Ovary (tissue), 3 donors: Measurements from ENCODE around the gene LSR.

ENCODE experiments used
- POLR2A ChIP-seq: fragments of 450-650 bp; IDR thresholded peaks from one replicate; pipeline ENCODE4 v1.6.1; 2017; ENCODE audit warnings: antibody characterized with exemption, mild to moderate bottlenecking, moderate library complexity
- TF ChIP-seq, protein P1 (sequence below), 3 donors: fragments of 450-650 bp in 2 of 3; fragments of 200-600 bp in 1 of 3; IDR thresholded peaks; one replicate each; pipeline versions ENCODE4 v1.5.1 to v1.8.0; 2016 to 2022; ENCODE audit warnings: antibody characterized with exemption in 3 of 3, mild to moderate bottlenecking in 1 of 3
- donor health status: DM: no; HTN: no; CAD: no.

DNA sequence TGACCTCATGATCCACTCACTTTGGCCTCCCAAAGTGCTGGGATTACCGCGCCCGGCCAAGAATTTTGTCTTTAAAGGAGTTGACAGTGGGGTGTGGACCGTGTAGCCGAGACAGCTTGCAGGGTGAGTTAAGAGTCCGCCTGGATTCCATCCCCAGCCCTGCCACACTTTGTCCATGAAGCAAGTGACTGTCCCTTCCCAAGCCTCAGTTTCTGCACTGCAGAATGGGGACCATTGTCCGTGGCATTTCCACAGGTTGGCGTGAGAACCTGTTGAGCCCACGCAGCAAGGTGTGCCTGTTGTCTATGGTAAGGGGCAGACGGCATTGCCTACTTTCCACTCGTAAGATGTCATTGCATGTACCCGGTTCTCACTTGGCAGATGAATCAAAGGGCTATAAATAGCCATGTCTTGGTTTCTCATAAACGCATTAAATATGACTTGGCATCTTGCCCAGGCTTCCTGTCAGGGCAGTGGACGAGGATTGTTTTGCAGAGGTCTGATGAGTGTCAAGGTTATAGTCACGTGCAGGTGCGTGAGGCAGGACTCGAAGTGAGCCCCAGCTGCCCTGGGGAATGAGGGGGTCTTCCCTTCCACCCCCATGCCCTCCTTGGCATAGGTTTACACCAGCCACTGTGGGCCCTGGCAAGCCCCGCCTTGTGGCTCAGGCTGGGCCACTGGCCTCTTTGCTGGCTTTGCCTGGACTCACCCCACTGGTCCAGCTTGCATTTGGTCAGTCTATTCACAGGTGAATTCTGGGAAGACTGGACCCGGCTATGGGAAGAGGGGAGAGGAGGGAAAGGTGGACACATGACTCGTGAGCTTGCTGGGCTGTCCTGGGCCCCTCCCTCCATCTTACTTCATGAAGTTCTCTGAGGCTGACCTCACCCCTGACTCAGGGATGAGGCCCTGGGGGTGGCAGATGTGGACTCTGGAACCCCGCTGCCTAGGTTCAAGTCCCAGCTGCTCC is 34.9 kb upstream of the LSR start:
- TF ChIP-seq, protein P1, sequence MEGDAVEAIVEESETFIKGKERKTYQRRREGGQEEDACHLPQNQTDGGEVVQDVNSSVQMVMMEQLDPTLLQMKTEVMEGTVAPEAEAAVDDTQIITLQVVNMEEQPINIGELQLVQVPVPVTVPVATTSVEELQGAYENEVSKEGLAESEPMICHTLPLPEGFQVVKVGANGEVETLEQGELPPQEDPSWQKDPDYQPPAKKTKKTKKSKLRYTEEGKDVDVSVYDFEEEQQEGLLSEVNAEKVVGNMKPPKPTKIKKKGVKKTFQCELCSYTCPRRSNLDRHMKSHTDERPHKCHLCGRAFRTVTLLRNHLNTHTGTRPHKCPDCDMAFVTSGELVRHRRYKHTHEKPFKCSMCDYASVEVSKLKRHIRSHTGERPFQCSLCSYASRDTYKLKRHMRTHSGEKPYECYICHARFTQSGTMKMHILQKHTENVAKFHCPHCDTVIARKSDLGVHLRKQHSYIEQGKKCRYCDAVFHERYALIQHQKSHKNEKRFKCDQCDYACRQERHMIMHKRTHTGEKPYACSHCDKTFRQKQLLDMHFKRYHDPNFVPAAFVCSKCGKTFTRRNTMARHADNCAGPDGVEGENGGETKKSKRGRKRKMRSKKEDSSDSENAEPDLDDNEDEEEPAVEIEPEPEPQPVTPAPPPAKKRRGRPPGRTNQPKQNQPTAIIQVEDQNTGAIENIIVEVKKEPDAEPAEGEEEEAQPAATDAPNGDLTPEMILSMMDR (IDR thresholded peaks at IDR 0.05) = no peak
- no peak for TF ChIP-seq POLR2A
